Measurements from ENCODE around the gene XXYLT1.
"Not testable (repeated sequence)": the region's sequence is repeated elsewhere in the genome, so short reads cannot be mapped to it uniquely, and the experiment has no call there.

The XXYLT1 gene

GRCh38 chr3:195058336-195059005 lies 212.5 kb downstream of the XXYLT1 start:
- DNase-seq (ENCODE audit: low read depth) = no peak
- TF ChIP-seq, protein P1, sequence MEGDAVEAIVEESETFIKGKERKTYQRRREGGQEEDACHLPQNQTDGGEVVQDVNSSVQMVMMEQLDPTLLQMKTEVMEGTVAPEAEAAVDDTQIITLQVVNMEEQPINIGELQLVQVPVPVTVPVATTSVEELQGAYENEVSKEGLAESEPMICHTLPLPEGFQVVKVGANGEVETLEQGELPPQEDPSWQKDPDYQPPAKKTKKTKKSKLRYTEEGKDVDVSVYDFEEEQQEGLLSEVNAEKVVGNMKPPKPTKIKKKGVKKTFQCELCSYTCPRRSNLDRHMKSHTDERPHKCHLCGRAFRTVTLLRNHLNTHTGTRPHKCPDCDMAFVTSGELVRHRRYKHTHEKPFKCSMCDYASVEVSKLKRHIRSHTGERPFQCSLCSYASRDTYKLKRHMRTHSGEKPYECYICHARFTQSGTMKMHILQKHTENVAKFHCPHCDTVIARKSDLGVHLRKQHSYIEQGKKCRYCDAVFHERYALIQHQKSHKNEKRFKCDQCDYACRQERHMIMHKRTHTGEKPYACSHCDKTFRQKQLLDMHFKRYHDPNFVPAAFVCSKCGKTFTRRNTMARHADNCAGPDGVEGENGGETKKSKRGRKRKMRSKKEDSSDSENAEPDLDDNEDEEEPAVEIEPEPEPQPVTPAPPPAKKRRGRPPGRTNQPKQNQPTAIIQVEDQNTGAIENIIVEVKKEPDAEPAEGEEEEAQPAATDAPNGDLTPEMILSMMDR (conservative IDR thresholded peaks at IDR 0.05; ENCODE audit: control insufficient read depth, insufficient read depth, low read depth, low read length) = no peak
- H3K4me3 ChIP-seq (ENCODE audit: control insufficient read depth, low read depth, low read length) = no peak overlapping the region

DNA sequence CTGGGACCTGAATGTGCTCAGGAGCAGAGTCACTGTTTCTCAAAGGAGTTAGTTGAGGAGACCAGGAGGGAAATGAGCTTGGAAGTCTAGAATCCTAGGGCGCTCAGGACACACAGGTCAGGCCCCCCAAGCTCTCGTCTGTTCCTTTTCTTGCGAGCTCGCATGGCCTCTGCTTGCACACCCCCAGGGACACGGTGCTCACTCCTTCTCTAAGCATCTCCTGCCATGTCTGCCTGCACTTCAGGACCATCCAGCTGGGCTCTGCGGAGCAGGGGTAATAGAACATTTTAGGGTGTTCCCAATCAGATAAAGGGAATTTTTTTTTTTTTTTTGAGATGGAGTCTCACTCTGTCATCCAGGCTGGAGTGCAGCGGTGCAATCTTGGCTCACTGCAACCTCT lies 213.2 kb downstream of the XXYLT1 start:
- DNase-seq (ENCODE audit: low read depth) = no peak
- H3K4me3 ChIP-seq (ENCODE audit: control insufficient read depth, low read depth, low read length) = no peak overlapping the region
- TF ChIP-seq, protein P1 (conservative IDR thresholded peaks at IDR 0.05; ENCODE audit: control insufficient read depth, insufficient read depth, low read depth, low read length) = no peak

GRCh38 chr3:195056506-195056905 lies 214.5 kb downstream of the XXYLT1 start:
- TF ChIP-seq, protein P1 (conservative IDR thresholded peaks at IDR 0.05; ENCODE audit: control insufficient read depth, insufficient read depth, low read depth, low read length) = no peak
- DNase-seq (ENCODE audit: low read depth) = no peak
- no peak overlapping the region for H3K4me3 ChIP-seq (ENCODE audit: control insufficient read depth, low read depth, low read length)

DNA sequence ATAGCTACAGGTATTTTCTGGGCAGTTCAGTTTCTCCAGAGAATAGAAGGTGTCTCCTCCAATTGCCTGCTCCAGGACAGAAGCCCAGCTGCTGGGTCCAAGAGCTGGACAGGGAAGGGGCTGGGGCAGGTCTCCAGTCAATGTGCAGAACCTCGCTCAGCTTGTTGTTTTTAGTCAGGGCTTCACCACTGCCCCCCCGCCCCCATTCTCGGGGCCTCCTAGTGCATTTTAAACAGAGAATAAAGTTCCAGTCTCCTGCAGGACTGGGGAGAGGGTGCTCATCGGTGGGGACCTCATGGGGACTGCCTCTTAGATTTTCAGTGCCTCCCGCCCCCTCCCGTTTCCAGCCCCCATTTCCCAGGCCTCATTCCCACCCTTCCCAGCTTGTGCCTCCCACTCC lies 216.6 kb downstream of the XXYLT1 start:
- TF ChIP-seq, protein P1 (conservative IDR thresholded peaks at IDR 0.05; ENCODE audit: control insufficient read depth, insufficient read depth, low read depth, low read length) = no peak
- no peak for DNase-seq (ENCODE audit: low read depth)
- no peak overlapping the region for H3K4me3 ChIP-seq (ENCODE audit: control insufficient read depth, low read depth, low read length)

DNA sequence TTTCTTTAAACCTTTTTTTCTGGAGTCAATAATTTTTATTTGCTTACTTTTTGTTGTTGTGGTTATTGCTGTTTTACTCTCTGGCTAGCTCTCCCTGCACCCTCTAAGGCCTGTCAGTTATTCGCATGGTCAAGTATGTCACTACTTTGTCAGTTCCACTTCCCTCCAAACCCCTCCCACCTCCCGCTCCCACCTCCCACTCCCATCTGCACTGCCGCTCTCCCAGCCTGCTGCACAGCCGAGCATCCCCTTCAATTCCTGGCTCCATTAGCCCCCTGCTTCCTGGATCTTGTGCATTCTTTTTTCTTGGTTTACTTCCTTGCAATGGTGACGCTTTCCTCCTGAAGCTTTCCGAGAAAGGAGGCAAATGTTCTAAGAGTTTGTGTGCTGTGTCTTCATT lies 218.0 kb downstream of the XXYLT1 start:
- no peak overlapping the region for H3K4me3 ChIP-seq (ENCODE audit: control insufficient read depth, low read depth, low read length)
- no peak for DNase-seq (ENCODE audit: low read depth)
- TF ChIP-seq, protein P1 (conservative IDR thresholded peaks at IDR 0.05; ENCODE audit: control insufficient read depth, insufficient read depth, low read depth, low read length) = no peak

DNA sequence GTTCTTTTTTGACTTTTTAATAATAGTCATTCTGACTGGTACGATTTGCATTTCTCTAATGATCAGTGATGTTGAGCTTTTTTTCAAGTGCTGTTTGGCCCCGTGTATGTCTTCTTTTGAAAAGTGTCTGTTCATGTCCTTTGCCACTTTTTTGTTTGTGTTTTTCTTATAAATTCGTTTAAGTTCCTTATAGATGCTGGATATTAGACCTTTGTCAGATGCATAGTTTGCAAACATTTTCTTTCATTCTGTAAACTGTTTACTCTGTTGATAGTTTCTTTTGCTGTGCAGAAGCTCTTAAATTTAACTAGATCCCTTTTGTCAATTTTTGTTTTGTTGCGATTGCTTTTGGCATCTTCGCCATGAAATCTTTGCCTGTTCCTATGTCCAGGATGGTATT lies 220.7 kb downstream of the XXYLT1 start:
- not testable (repeated sequence) for DNase-seq (ENCODE audit: low read depth); H3K4me3 ChIP-seq (ENCODE audit: control insufficient read depth, low read depth, low read length)

DNA sequence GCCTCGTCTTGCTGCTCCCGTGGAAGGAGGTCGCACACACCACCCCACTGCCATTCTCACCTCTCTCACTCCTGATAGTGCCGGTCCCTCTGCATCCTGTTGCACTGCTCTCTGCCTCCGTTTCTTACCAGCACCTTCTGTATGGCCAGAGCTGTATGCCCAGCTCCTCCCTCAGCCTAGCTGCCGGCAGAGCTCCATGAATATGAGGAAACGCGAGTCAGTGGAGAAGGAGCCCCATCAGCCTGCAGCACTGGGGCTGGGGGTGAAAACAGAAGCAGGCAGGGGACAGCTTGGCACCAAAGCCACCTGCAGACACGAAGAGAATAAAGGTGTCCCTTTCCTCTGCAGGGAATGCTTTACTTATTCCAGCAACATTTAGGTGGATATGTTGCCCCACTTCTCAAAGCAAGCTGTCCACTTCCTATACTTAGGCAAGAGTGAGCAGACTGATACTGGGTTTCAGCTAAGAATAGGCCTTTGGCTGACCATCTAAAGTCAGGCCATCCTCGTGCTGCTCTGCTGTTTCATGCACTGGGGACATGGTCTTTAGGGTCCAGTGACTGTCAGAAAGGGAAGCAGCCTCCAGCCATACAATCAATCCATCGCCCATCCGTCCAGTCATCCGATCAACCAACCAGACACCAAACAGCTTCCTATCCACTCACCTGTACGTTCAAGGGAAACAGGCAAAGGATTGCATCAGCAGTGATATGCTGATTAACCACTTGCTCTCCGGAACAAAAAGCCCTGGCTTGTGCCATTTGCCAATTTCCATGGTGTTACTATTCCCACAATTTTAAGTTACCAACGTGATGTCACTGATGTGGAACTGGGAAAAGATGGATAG lies 222.7 kb downstream of the XXYLT1 start:
- no peak overlapping the region for H3K4me3 ChIP-seq (ENCODE audit: control insufficient read depth, low read depth, low read length)
- DNase-seq (ENCODE audit: low read depth) = no peak
- TF ChIP-seq, protein P1 (conservative IDR thresholded peaks at IDR 0.05; ENCODE audit: control insufficient read depth, insufficient read depth, low read depth, low read length) = no peak

Measured in fibroblast of mammary gland (primary cell).